ENCODE data around the gene NUDT9.

NUDT9 gene

DNA sequence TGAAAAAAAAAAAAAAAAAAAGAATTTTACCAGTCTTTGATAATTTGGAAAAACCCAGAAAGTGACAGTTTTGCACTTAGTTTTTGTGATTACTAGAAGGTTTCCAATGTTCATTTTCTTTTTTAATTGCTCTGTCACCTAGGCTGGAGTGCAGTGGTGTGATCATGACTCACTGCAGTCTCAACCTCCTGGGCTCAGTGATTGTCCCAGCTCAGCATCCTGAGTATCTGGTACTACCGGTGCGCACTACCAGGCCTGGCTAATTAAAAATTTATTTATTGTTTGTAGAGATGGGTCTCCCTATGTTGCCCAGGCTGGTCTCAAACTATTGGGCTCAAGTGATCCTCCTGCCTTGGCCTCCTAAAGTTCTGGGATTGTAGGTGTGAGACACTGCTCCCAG lies 3.3 kb downstream of the NUDT9 start:
- no peak for DNase-seq (ENCODE audit: low read depth)
- H3K4me3 ChIP-seq (ENCODE audit: control insufficient read depth, low read depth, low read length): no peak overlapping the region
- TF ChIP-seq, protein P1, sequence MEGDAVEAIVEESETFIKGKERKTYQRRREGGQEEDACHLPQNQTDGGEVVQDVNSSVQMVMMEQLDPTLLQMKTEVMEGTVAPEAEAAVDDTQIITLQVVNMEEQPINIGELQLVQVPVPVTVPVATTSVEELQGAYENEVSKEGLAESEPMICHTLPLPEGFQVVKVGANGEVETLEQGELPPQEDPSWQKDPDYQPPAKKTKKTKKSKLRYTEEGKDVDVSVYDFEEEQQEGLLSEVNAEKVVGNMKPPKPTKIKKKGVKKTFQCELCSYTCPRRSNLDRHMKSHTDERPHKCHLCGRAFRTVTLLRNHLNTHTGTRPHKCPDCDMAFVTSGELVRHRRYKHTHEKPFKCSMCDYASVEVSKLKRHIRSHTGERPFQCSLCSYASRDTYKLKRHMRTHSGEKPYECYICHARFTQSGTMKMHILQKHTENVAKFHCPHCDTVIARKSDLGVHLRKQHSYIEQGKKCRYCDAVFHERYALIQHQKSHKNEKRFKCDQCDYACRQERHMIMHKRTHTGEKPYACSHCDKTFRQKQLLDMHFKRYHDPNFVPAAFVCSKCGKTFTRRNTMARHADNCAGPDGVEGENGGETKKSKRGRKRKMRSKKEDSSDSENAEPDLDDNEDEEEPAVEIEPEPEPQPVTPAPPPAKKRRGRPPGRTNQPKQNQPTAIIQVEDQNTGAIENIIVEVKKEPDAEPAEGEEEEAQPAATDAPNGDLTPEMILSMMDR (IDR thresholded peaks at IDR 0.05; ENCODE audit: control insufficient read depth, insufficient read depth, low read depth, low read length, missing control alignments): no peak

DNA sequence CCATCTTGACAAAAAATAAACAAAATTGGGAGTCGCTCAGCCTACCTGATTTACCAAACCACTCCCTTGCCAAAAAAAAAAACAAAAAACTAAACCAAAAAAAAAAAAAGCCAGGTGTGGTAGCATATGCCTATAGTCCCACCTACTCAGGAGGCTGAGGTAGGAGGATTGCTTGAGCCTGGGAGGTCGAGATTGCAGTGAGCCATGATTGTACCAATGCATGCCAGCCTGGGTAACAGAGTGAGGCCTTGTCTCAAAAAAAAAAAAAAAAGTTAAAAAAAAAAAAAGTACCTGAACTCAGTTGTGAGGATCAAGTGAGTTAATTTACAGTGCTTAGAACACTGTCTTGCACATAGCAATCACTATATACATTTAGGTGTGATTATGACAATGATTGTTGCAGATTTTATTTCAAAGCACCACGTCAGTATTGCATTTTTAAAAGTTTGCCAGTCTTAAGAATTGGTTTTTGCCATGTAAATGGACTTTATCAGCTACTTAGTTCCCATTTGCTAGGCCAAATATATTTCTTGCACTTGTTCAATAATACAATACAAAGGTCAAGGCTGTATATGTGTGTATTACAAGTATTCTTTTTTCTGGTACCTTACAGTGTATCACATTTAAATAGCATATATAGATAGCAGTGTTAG lies 4.6 kb downstream of the NUDT9 start:
- DNase-seq (ENCODE audit: low read depth): no peak
- TF ChIP-seq, protein P1 (IDR thresholded peaks at IDR 0.05; ENCODE audit: control insufficient read depth, insufficient read depth, low read depth, low read length, missing control alignments): no peak
- H3K4me3 ChIP-seq (ENCODE audit: control insufficient read depth, low read depth, low read length): no peak overlapping the region

DNA sequence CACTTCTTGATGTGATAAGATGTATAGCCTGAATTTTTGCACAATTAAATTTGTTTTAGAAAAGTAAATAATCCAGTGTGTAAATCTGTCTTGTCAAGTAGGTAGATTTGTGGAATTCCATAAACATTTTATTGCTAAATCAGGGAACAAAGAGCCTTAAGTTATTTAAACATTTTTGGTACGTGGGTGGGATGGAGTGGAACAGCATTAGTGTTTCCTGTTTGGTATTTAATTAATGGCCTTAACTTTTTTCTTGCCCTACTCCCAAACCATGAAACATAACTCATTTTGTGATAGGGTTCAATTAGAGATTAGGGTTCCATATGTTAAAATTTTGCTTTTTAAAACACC lies 5.1 kb downstream of the NUDT9 start:
- no peak overlapping the region for H3K4me3 ChIP-seq (ENCODE audit: control insufficient read depth, low read depth, low read length)
- TF ChIP-seq, protein P1 (IDR thresholded peaks at IDR 0.05; ENCODE audit: control insufficient read depth, insufficient read depth, low read depth, low read length, missing control alignments): no peak
- DNase-seq (ENCODE audit: low read depth): no peak

DNA sequence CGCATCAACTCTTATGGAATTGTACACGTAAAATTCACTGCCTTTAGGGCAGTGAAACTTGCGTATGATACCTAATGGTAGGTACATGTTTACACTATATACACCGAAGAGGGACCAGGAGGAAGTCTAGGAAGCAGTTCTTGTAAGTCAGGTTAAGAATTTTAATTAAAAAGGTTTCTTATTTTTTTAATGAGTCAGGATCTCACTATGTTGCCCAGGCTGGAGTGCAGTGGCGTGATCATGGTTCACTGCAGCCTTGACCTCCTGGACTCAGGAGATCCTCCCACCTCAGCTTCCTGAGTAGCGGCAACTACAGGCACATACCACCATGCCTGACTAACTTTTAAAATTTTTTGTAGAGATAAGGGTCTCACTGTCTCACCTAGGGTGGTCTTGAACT lies 6.6 kb downstream of the NUDT9 start:
- TF ChIP-seq, protein P1 (IDR thresholded peaks at IDR 0.05; ENCODE audit: control insufficient read depth, insufficient read depth, low read depth, low read length, missing control alignments): no peak
- no peak for DNase-seq (ENCODE audit: low read depth)
- no peak overlapping the region for H3K4me3 ChIP-seq (ENCODE audit: control insufficient read depth, low read depth, low read length)

DNA sequence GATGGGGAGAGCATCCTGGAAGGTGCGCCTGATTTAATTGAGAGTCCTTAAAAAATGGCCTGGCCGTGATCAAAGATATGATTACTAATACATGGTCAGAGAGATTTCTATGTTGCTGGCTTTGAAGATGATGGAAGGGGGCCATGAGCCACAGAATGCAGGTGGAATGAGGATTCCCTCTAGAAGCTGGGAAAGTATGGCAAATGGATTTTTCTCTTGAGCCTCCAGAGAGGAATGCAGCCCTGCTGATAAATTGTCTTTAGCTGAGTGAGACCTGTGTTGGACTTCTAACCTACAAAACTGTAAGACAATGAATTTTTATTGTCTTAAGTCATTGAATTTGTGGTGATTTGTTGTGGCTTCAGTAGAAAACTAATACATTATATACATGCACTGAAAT lies 7.7 kb downstream of the NUDT9 start:
- TF ChIP-seq, protein P1 (IDR thresholded peaks at IDR 0.05; ENCODE audit: control insufficient read depth, insufficient read depth, low read depth, low read length, missing control alignments): no peak
- no peak for DNase-seq (ENCODE audit: low read depth)
- no peak overlapping the region for H3K4me3 ChIP-seq (ENCODE audit: control insufficient read depth, low read depth, low read length)

DNA sequence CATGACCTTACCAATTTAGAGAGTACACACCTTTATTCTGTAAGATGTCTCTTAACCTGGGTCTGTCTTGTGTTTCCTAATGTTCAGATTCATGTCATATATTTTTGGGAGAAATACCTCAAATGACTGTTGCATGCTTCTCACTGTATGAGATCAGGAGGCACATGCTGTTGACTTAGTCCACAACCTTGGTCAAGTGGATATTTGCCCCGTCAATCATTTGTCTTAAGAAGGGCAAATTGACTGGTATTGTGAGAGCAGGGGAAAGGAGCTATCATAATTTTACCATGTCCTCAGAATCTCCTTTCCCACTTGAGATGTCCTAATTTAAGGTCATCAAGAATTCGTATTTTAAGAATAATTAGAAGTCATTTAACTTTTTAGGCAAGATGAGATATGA lies 11.0 kb downstream of the NUDT9 start:
- H3K4me3 ChIP-seq (ENCODE audit: control insufficient read depth, low read depth, low read length): no peak overlapping the region
- TF ChIP-seq, protein P1 (IDR thresholded peaks at IDR 0.05; ENCODE audit: control insufficient read depth, insufficient read depth, low read depth, low read length, missing control alignments): no peak
- DNase-seq (ENCODE audit: low read depth): no peak

DNA sequence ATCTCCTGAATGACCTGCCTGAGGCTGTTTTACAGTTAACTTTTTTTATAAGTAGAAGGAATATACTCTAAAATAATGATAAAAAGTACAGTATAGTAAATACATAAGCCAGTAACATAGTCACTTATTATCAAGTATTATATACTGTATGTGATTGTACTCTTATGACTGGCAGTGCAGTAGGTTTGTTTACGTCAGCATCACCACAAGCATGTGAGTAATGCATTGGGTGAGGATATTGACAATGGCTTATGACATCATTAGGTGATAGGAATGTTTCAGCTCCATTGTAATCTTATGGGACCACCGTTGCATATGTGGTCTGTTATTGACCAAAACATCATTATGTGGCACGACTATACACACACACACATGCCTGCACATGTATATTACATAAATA lies 20.5 kb downstream of the NUDT9 start:
- TF ChIP-seq, protein P1 (IDR thresholded peaks at IDR 0.05; ENCODE audit: control insufficient read depth, insufficient read depth, low read depth, low read length, missing control alignments): no peak
- DNase-seq (ENCODE audit: low read depth): no peak
- no peak overlapping the region for H3K4me3 ChIP-seq (ENCODE audit: control insufficient read depth, low read depth, low read length)

Data from AG09309 (cell line).